Breast epithelium (tissue), 3 donors: ENCODE measurements around the gene MESD.

Experiments used
- POLR2AphosphoS5 ChIP-seq, 3 donors: sonication (generic); formaldehyde crosslinking; IDR thresholded peaks; one replicate each; pipeline ENCODE4 v1.6.1; 2017; ENCODE audit warnings: antibody characterized with exemption in 3 of 3
- TF ChIP-seq, protein P1 (sequence below), 3 donors: fragments of 450-650 bp; IDR thresholded peaks; one replicate each; pipeline ENCODE4 v1.5.1; 2016 to 2017; ENCODE audit warnings: antibody characterized with exemption in 3 of 3, mild to moderate bottlenecking in 3 of 3, moderate library complexity in 3 of 3

DNA sequence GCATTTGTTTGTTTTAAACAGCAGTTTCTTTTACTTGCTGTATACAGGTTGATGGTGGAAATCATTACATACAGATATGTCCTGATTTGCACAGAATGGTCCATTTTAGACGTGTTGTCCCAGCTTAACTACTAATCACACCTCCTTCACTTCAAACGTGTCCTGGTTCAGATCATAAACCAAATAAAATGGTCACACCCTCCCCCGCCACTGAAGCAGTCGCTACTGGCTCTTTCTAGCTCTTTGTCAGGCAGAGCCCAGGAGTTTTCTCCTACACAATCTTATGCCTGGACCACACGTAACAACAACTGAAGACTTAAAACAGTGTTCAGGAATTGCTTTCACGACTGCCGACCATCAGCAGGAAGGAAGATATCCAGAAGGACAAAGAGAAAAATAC is 73.6 kb downstream of the MESD start:
- no peak for TF ChIP-seq POLR2AphosphoS5 (IDR thresholded peaks at IDR 0.05)
- TF ChIP-seq, protein P1, sequence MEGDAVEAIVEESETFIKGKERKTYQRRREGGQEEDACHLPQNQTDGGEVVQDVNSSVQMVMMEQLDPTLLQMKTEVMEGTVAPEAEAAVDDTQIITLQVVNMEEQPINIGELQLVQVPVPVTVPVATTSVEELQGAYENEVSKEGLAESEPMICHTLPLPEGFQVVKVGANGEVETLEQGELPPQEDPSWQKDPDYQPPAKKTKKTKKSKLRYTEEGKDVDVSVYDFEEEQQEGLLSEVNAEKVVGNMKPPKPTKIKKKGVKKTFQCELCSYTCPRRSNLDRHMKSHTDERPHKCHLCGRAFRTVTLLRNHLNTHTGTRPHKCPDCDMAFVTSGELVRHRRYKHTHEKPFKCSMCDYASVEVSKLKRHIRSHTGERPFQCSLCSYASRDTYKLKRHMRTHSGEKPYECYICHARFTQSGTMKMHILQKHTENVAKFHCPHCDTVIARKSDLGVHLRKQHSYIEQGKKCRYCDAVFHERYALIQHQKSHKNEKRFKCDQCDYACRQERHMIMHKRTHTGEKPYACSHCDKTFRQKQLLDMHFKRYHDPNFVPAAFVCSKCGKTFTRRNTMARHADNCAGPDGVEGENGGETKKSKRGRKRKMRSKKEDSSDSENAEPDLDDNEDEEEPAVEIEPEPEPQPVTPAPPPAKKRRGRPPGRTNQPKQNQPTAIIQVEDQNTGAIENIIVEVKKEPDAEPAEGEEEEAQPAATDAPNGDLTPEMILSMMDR (IDR thresholded peaks at IDR 0.05): no peak
